Transverse colon (tissue), 3 donors: ENCODE data around the gene PCDHA2.
"Not testable (repeated sequence)": the region's sequence is repeated elsewhere in the genome, so short reads cannot be mapped to it uniquely, and the experiment has no call there.

Experiments used
- CTCF ChIP-seq, 5 experiments: fragments of 200-600 bp in 3 of 5; fragments of 450-650 bp in 2 of 5; sonication (generic) in 3 of 5; IDR thresholded peaks; 1 replicate in 2 of 5; 2 replicates in 3 of 5; pipeline ENCODE4 v1.5.1; 2016 to 2017; ENCODE audit warnings: antibody characterized with exemption in 5 of 5, inconsistent platforms in 3 of 5, mild to moderate bottlenecking in 2 of 5, moderate library complexity in 1 of 5
- EP300 ChIP-seq: sonication (generic); formaldehyde crosslinking; IDR thresholded peaks from one replicate; pipeline ENCODE4 v1.6.1; 2017; ENCODE audit warnings: antibody characterized with exemption, low read depth

- TF ChIP-seq CTCF (IDR thresholded peaks at IDR 0.05); EP300: not testable (repeated sequence)
Observed at GRCh38 chr5:140787849-140788504, 6.7 kb upstream of the PCDHA2 start.
